ENCODE results near the gene MRPS18A. TPM values are rescaled to one million over a fixed set of nuclear protein-coding genes. Genes with fewer than 3 reads are reported as not detected.

MRPS18A gene
- total and polyA plus RNA-seq, 2 experiments from 2014 or later = 33.7 to 39.2 TPM

GRCh38 chr6:43678341-43678740 lies 9.2 kb downstream of the MRPS18A start:
- Histone ChIP-seq H3K27ac (no peak overlapping the region), H3K27me3 (replicated peaks; ENCODE audit: insufficient read depth) (no peaks in the 10 kb centered on the region), H3F3A (ENCODE audit: insufficient read depth) (no peaks in the 10 kb centered on the region), H3K4me2 (ENCODE audit: unreplicated experiment) (no peak overlapping the region), H3K79me2 (ENCODE audit: insufficient read depth) (peaks cover 38% of the 10 kb centered on the region), H3K4me1 (ENCODE audit: insufficient read depth) (no peaks in the 10 kb centered on the region), H4K20me1 (ENCODE audit: insufficient read depth) (no peaks in the 10 kb centered on the region), H2AFZ (no peak overlapping the region), H3K4me3 (no peak overlapping the region), H3K9ac (no peak overlapping the region), H3K36me3 (ENCODE audit: low read depth) (peaks cover 22% of the 10 kb centered on the region; the same call in 1 of the 2 replicates), H3K9me3 (ENCODE audit: low read depth) (no peaks in the 10 kb centered on the region), H3K9me2 (ENCODE audit: insufficient read depth) (no peaks in the 10 kb centered on the region)
- TF ChIP-seq EZH2phosphoT487 (IDR thresholded peaks at IDR 0.05; ENCODE audit: insufficient read depth, low read depth) (no peak), EZH2 (IDR thresholded peaks at IDR 0.05; ENCODE audit: insufficient read depth, poor library complexity, severe bottlenecking) (no peak)
- no peak for DNase-seq
- WGBS, 2 experiments (ENCODE audit: low coverage in 1 of 2, low lambda C conversion rate in 2 of 2, missing lambda C conversion rate in 2 of 2) = 88 to 90% methylated on average over 7 of the region's 7 CpGs
- in situ Hi-C loops (cut with MboI) = no loop called here

GRCh38 chr6:43677759-43678158 lies 9.8 kb downstream of the MRPS18A start:
- in situ Hi-C loops (cut with MboI) = no loop called here
- Histone ChIP-seq H4K20me1 (ENCODE audit: insufficient read depth) (no peaks in the 10 kb centered on the region), H3K4me1 (ENCODE audit: insufficient read depth) (no peaks in the 10 kb centered on the region), H3K4me3 (no peak overlapping the region), H2AFZ (no peak overlapping the region), H3K27me3 (replicated peaks; ENCODE audit: insufficient read depth) (no peaks in the 10 kb centered on the region), H3F3A (ENCODE audit: insufficient read depth) (no peaks in the 10 kb centered on the region), H3K27ac (no peak overlapping the region), H3K4me2 (ENCODE audit: unreplicated experiment) (no peak overlapping the region), H3K79me2 (ENCODE audit: insufficient read depth) (peaks cover 32% of the 10 kb centered on the region; the same call in 1 of the 2 replicates), H3K36me3 (ENCODE audit: low read depth) (peaks cover 22% of the 10 kb centered on the region; the same call in 1 of the 2 replicates), H3K9me2 (ENCODE audit: insufficient read depth) (no peaks in the 10 kb centered on the region), H3K9me3 (ENCODE audit: low read depth) (no peaks in the 10 kb centered on the region), H3K9ac (no peak overlapping the region)
- WGBS, 2 experiments (ENCODE audit: low coverage in 1 of 2, low lambda C conversion rate in 2 of 2, missing lambda C conversion rate in 2 of 2) = 80% methylated on average over 7 of the region's 7 CpGs
- DNase-seq = no peak
- TF ChIP-seq EZH2 (IDR thresholded peaks at IDR 0.05; ENCODE audit: insufficient read depth, poor library complexity, severe bottlenecking) (no peak), EZH2phosphoT487 (IDR thresholded peaks at IDR 0.05; ENCODE audit: insufficient read depth, low read depth) (no peak)

- no peak overlapping the region for H3K9ac ChIP-seq
- H2AFZ ChIP-seq = no peak overlapping the region
- peaks cover 25% of the 10 kb centered on the region; the same call in 1 of the 2 replicates for H3K79me2 ChIP-seq (ENCODE audit: insufficient read depth)
- in situ Hi-C loops (cut with MboI) = no loop called here
- no peaks in the 10 kb centered on the region for H3K4me1 ChIP-seq (ENCODE audit: insufficient read depth)
- TF ChIP-seq EZH2phosphoT487 (IDR thresholded peaks at IDR 0.05; ENCODE audit: insufficient read depth, low read depth) (no peak), EZH2 (IDR thresholded peaks at IDR 0.05; ENCODE audit: insufficient read depth, poor library complexity, severe bottlenecking) (no peak)
- no peaks in the 10 kb centered on the region for H3K9me3 ChIP-seq (ENCODE audit: low read depth)
- no peaks in the 10 kb centered on the region for H3K27me3 ChIP-seq (replicated peaks; ENCODE audit: insufficient read depth)
- no peak overlapping the region for H3K27ac ChIP-seq
- no peaks in the 10 kb centered on the region for H3K9me2 ChIP-seq (ENCODE audit: insufficient read depth)
- H3K4me3 ChIP-seq = no peak overlapping the region
- 84 to 85% methylated on average over 7 of the region's 7 CpGs for WGBS, 2 experiments (ENCODE audit: low coverage in 1 of 2, low lambda C conversion rate in 2 of 2, missing lambda C conversion rate in 2 of 2)
- no peak overlapping the region for H3K4me2 ChIP-seq (ENCODE audit: unreplicated experiment)
- H3K36me3 ChIP-seq (ENCODE audit: low read depth) = peaks cover 22% of the 10 kb centered on the region; the same call in 1 of the 2 replicates
- H3F3A ChIP-seq (ENCODE audit: insufficient read depth) = no peaks in the 10 kb centered on the region
- DNase-seq = no peak
- no peaks in the 10 kb centered on the region for H4K20me1 ChIP-seq (ENCODE audit: insufficient read depth)
Measured at GRCh38 chr6:43676962-43677606, 10.5 kb downstream of the MRPS18A start.

GRCh38 chr6:43674921-43675320 lies 12.7 kb downstream of the MRPS18A start:
- H3K9me2 ChIP-seq (ENCODE audit: insufficient read depth) = no peaks in the 10 kb centered on the region
- no peaks in the 10 kb centered on the region for H4K20me1 ChIP-seq (ENCODE audit: insufficient read depth)
- in situ Hi-C loops (cut with MboI) = loop anchor here (25.0 kb wide), 1 partner anchor 412 kb away; no protein-coding TSS in a partner anchor
- H3F3A ChIP-seq (ENCODE audit: insufficient read depth) = peaks cover 7% of the 10 kb centered on the region; the same call in 1 of the 2 replicates
- H3K9me3 ChIP-seq (ENCODE audit: low read depth) = no peaks in the 10 kb centered on the region
- no peak overlapping the region for H3K9ac ChIP-seq
- H2AFZ ChIP-seq = no peak overlapping the region
- no peak overlapping the region for H3K4me2 ChIP-seq (ENCODE audit: unreplicated experiment)
- H3K27ac ChIP-seq = no peak overlapping the region
- H3K4me3 ChIP-seq = no peak overlapping the region
- WGBS, 2 experiments (ENCODE audit: low coverage in 1 of 2, low lambda C conversion rate in 2 of 2, missing lambda C conversion rate in 2 of 2) = 92 to 93% methylated on average over 8 of the region's 8 CpGs
- TF ChIP-seq EZH2phosphoT487 (IDR thresholded peaks at IDR 0.05; ENCODE audit: insufficient read depth, low read depth) = no peak
- no peak for TF ChIP-seq EZH2 (IDR thresholded peaks at IDR 0.05; ENCODE audit: insufficient read depth, poor library complexity, severe bottlenecking)
- peaks cover 11% of the 10 kb centered on the region; the same call in 1 of the 2 replicates for H3K79me2 ChIP-seq (ENCODE audit: insufficient read depth)
- 0 out of 2 replicates have a peak, but pooled peaks cover 2% of the 10 kb centered on the region for H3K4me1 ChIP-seq (ENCODE audit: insufficient read depth)
- H3K27me3 ChIP-seq (replicated peaks; ENCODE audit: insufficient read depth) = no peaks in the 10 kb centered on the region
- peaks cover 22% of the 10 kb centered on the region; the same call in 1 of the 2 replicates for H3K36me3 ChIP-seq (ENCODE audit: low read depth)
- DNase-seq = no peak

Measured in GM23248 (cell line).